IPS-11a (cell line): Measurements from ENCODE around the gene LEFTY1.

Source experiments
- H3K4me3 ChIP-seq: one replicate; pipeline ENCODE4 v1.5.1; 2013; ENCODE audit warnings: low read depth, low read length, control low read depth

LEFTY1 gene

GRCh38 chr1:225874431-225874830 lies 14.5 kb downstream of the LEFTY1 start:
- no peak overlapping the region for H3K4me3 ChIP-seq

GRCh38 chr1:225873281-225873850 lies 15.6 kb downstream of the LEFTY1 start:
- H3K4me3 ChIP-seq: no peak overlapping the region

DNA sequence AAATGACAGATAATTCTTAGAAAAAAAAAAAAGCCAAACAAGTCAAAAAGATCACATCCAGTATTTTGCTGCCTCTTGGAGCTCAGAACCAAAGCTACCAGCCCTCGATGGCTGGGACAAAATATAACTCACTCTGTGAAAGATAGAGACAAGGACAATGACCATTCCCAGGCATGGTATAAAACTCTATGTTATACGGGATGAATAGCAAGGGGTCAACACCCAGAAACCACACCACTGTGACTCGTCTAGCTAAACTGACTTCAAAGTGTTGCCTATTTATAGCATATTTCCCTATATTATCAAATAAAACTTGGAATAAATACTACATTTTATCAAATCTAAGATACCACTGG lies 16.9 kb downstream of the LEFTY1 start:
- H3K4me3 ChIP-seq: no peak overlapping the region

GRCh38 chr1:225871359-225872074 lies 17.4 kb downstream of the LEFTY1 start:
- H3K4me3 ChIP-seq: no peak overlapping the region

DNA sequence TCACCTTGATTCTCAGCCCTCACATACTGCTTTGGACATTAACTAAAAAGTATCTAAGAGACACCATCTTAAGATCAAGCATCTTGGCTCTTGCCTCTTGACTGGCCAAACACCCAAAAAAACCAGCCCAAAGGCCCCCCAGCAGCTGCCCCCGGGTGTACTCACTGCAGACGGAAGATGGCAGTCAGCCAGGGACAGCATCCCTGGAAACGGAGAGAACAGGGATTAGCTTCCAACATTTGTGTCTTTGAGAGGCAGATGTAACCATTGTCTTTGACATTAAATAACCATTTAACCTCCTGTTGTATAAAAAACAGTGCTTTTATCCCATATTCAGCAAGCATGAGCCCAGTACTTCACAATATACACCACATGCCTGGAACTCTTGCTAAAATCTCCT lies 18.0 kb downstream of the LEFTY1 start:
- no peak overlapping the region for H3K4me3 ChIP-seq

- H3K4me3 ChIP-seq: no peak overlapping the region
Observed at GRCh38 chr1:225868631-225869330, 20.2 kb downstream of the LEFTY1 start.

- H3K4me3 ChIP-seq: no peak overlapping the region
Observed at GRCh38 chr1:225866981-225867380, 22.0 kb downstream of the LEFTY1 start.

DNA sequence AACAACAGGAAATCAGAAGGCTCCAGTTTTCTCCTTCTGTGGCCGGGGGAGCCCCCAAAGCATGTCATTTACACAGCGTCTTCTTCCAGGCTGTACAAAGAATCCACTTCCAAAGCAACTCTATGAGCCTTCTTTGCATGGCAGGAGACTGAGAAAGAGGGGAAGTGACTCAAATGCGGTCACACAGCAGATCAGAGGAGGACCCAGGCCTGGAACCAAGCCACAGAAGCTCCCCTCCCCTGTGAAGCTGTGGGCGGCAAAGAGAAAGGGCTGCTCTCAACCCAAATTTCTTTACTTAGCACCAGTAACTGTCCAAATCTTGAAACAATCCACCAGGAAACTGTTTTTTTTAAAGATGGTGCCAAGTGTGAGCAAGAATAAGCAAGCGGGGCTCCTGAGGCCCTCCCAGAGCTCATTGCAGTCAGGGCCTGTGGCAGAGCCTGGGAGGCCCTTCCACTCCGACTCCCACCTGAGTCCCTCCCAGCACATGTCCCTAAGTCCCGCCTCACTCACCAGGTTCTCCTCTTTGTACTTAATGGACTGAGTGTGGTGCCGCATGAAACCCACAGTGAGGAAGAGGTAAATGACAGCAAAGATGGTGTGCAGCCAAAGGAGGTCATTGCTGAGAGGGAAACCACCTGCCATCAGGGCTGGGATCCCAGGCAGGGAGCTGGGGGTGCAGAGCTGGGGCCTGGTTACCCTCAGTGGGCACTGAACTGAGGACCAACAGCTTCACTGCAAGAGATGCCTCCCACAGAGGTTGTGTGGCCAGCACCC lies 22.7 kb downstream of the LEFTY1 start:
- H3K4me3 ChIP-seq: no peak overlapping the region

- no peak overlapping the region for H3K4me3 ChIP-seq
Observed at GRCh38 chr1:225865514-225865913, 23.4 kb downstream of the LEFTY1 start.

DNA sequence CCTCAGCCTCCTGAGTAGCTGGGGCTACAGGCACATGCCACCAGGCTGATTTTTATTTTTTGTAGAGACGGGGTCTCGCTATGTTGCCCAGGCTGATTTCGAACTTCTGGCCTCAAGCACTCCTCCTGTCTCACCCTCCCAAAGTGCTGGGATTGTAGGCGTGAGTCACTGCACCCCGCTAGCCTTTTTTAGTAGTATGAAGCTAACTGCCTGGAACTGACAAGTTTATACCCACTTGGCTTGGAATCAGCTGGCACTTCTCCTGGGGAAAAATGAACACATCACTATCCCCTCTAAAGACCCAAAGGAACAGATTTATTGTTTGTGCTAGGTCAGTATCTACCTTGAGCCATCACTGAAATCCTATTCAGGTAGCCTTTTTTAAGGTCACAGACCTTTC lies 25.8 kb downstream of the LEFTY1 start:
- H3K4me3 ChIP-seq: no peak overlapping the region

DNA sequence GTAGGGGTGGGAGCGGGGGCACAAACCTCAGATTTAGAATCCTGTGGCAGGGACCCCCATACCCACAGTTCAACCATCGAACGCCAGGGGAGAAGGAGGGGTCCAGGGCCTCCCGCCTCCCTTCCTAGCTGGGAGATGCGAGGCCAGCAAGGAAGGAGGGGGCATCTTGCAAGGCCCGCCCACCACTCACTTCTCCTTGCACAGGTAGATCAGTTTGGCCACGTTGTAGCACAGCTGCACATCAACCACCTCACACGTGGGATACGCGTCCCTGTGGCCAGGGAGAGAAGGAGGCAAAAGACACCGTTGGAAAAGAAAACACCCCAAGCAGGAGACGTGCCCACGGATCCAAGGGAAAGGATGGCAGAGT lies 26.4 kb downstream of the LEFTY1 start:
- no peak overlapping the region for H3K4me3 ChIP-seq

- H3K4me3 ChIP-seq: no peak overlapping the region
Observed at GRCh38 chr1:225861834-225862580, 26.9 kb downstream of the LEFTY1 start.

- H3K4me3 ChIP-seq: no peak overlapping the region
Observed at GRCh38 chr1:225860876-225861441, 28.0 kb downstream of the LEFTY1 start.

GRCh38 chr1:225860107-225860506 lies 28.8 kb downstream of the LEFTY1 start:
- H3K4me3 ChIP-seq: no peak overlapping the region

- no peak overlapping the region for H3K4me3 ChIP-seq
Observed at GRCh38 chr1:225859151-225859550, 29.8 kb downstream of the LEFTY1 start.

DNA sequence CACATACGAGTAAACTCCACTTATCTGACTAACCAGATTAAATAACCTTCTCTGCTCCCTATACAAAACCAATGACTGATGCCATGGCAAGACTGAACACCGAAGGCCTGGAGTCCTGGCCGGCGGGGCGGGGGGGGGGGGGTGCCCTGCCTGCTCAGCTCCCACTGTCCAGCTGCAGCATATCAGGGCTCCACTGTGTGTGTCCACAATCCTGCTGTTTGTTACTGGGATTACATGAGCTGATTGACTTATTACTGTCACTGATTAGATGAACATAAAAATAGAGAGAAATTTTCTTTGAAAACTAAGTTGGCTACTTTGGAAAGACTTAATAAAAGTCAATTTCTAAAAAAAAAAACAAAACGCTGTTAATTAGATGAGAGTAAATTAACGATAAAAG lies 31.7 kb downstream of the LEFTY1 start:
- no peak overlapping the region for H3K4me3 ChIP-seq

DNA sequence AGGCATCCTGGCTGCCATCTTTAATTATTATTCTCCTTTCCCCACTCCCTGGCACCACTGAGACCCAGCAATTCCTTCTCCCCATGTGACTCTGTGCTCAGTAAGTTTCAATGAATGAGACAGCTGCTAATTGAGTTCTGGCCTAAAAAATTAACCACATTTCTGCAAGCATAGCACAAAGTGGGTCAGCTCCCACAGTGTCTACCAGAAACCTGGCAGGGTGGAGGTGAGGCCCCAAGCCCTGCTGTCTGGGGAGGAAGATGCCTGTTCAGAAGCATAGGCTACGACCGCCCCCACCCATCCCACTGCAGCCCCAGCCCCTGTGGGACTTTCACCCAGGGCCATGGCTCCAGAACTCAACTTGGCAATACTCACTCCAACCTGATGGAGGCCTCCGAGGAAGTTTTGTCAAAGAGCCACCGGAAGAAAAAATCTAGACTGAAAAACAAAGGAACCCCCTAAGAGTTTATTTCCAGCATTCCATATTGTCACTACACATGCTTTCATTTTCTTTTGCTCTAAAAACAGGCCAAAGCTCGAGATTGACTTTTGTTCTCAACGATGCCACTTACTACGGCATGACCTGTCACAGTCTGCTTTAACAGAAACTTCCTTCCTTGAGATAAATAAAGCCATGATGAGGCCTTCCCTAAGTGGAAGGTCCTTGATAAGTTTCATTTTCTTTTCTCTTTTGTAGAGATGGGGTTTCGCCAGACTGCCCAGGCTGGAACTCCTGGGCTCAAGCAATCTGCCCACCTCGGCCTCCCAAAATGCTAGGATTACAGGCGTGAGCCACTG lies 33.2 kb downstream of the LEFTY1 start:
- no peak overlapping the region for H3K4me3 ChIP-seq

- H3K4me3 ChIP-seq: no peak overlapping the region
Observed at GRCh38 chr1:225853441-225853840, 35.5 kb downstream of the LEFTY1 start.

DNA sequence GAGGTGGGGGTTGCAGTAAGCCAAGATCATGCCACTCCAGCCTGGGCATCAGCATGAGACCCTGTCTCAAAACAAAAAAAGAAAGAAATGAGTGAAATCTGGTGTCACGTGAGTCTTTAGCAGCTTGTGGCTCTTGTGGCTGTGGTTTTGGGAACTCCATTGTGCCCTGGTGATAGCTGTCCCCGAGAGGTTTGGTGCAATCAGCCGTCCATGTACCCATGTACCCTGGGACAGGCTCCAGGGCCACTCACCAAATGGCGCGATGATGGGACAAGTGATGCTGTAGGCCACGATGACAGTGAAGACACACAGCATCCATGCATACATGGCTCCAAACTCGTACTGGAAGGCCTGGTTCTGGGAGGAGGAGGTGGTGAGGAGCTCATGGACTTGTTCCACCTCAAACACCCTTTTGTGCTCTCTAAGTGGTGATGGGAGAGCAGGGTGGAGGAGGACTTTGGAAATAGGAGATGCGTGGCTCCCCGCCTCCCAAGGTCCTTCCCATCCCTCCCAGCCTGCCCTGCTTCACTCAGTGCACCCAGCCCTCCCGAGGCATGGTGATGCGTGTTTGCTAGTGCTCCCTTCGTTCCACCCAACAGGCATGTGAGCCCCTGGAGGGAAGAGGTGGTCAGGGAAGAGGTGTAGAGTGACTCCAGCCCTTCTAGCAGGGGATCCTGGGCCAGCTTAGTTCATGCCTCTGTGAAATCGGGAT lies 36.4 kb downstream of the LEFTY1 start:
- H3K4me3 ChIP-seq: no peak overlapping the region
